ENCODE measurements around the gene GNA14.
"Not testable (repeated sequence)": the region's sequence is repeated elsewhere in the genome, so short reads cannot be mapped to it uniquely, and the experiment has no call there.

Gene GNA14

DNA sequence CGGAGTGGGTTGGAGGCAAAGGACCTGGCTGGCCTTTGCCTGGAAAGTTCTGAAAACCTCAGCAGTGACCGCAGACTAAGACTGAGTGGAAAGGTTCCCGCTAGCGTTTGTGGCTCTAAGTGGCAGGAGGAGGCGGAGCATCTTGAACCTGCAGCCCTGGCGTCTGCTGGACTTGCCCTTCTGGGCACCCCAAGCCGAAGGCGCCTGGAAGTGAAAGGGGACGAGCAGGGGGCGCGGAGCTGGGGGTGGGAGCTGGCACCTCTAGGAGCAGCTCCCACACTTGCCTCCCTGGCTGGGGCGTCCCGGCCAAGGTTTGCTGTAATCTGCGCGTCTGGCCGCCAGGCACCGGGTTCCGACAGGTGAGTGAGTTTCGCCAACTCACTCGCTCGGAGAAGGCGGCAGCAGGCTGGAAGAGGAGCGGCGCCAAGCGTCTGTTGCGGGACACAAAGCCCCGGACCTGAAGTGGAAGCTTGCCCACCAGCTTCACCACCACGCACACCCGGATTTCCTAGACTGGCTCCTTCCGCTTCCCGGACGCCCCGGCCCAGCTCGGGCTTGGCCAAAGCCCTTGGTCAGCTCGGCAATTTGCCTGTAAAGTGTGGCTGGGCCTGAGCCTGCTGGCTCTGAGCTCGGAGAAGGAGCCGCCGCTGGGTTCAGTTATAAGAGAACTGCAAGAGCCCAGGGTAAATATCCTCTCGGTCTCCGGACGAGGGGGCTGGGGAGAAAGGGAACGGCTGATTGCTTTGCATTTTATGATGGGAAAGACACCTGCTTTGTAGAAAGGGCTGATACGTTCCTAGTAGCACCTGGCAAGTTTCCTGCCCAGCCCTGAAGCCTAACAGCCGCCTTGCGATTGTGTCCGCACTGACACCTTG lies at the start of gene GNA14:
GNA14 (minus strand) TSS at position 89 of the 875 bp plus-strand sequence. CDS start 529 bp downstream, outside the sequence.
- DNase-seq (ENCODE audit: low read depth in 2 of 2), result no peak

DNA sequence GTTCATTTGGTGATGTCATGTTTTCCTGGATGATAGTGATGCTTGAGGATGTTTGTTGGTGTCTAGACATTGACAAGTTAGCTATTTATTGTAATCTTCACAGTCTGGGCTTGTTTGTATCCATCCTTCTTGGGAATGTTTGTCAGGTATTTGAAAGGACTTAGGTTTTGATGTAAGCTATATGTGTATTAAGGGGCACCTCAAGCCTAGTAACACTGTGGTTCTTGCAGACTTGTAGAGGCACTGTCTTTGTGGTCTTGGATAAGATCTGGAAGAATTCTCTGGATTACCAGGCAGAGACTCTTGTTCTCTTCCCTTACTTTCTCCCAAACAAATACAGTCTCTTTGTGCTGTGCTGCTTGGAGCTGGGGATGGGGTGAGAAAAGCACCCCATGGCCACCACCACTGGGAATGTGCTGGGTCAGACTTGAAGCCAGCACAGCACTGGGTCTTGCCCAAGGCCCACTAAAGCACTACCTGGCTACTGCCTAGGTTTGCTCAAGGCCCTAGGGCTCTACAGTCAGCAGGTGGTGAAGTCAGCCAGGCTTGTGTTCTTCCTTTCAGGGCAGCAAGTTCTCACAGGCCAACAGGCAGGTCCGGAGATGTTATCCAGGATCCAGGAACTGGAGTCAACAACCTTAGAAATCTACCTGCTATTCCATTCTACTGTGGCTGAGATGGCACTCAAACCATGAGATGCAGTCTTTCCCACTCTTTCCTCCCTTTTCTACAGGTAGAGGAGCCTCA lies 49.3 kb upstream of the GNA14 start:
- DNase-seq (ENCODE audit: low read depth in 2 of 2), result no peak

DNA sequence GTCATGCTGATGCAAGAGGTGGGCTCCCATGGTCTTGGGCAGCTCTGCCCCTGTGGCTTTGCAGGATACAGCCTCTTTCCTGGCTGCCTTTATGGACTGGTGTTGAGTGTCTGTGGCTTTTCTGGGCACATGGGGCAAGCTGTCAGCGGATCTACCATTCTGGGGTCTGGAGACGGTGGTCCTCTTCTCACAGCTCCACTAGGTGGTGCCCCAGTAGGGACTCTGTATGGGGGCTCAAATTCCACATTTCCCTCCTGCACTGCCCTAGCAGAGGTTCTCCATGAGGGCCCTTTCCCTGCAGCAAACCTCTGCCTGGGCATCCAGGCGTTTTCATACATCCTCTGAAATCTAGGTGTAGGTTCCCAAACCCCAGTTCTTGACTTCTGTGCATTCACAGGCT lies 42.6 kb upstream of the GNA14 start:
- DNase-seq (ENCODE audit: low read depth in 2 of 2), result not testable (repeated sequence)

- DNase-seq (ENCODE audit: low read depth in 2 of 2), result not testable (repeated sequence)
These were observed 42.0 kb upstream of the GNA14 start for GRCh38 chr9:77690119-77690518.

DNA sequence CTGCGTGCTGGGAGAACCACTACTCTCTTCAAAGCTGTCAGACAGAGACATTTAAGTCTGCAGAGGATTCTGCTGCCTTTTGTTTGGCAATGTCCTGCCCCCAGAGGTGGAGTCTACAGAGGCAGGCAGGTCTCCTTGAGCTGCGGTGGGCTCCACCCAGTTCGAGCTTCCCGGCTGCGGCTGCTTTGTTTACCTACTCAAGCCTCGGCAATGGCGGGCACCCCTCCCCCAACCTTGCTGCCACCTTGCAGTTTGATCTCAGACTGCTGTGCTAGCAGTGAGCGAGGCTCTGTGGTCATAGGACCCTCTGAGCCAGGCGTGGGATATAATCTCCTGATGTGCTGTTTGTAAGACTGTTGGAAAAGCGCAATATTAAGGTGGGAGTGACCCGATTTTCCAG lies 39.6 kb upstream of the GNA14 start:
- not testable (repeated sequence) for DNase-seq (ENCODE audit: low read depth in 2 of 2)

- DNase-seq (ENCODE audit: low read depth in 2 of 2), result no peak
These were observed 32.5 kb upstream of the GNA14 start for GRCh38 chr9:77680581-77680980.

DNA sequence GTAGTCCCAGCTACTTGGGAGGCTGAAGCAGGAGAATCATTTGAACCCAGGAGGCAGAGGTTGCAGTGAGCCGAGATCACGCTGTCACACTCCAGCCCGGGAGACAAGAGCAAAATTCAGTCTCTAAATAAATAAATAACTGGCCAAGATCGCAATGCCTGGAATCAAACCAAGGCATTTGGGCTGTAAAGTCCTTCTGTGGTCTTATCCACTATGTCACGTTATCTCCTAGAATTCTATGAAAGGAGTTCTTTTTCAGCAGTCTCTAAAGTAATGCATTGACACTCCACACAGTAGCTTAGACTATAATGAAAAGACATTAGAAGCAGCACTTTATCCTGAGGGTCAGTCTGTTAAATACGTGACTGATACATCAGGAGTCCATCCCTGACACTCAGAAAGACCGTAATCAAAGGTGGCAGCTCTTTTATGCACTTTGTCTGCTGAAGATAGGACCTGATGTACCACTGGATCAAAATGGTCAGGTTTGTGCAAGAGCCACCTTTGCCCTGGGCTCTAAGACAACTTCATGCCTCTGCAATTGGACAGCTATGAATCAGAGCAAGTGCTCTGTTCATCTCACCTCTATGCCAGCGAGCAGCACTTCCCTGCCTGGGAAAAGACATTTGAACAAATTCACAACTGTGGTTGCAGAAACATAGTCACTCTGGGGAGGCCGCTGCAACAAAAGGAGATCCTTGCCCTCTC lies 31.7 kb upstream of the GNA14 start:
- no peak for DNase-seq (ENCODE audit: low read depth in 2 of 2)

DNA sequence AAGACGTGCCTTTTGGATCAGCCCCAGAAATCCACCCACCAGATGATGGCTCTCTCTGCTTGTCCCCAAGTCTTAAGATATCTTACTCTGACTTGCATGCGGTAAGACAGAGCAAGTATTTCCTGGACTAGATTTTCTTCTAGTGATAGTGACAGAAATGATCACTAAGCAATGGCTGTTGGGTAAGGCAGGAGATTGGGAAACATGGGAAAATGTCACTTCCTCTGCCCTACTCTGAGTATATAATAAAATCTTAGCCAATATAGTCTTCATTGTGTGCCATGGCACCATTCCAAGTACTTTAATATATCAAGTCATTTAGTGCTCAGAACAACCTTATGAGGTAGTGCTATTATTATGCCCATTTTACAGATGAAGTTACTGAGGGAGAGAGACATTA lies 31.0 kb upstream of the GNA14 start:
- no peak for DNase-seq (ENCODE audit: low read depth in 2 of 2)

GRCh38 chr9:77677957-77678535 lies 29.9 kb upstream of the GNA14 start:
- DNase-seq (ENCODE audit: low read depth in 2 of 2), result no peak

- no peak for DNase-seq (ENCODE audit: low read depth in 2 of 2)
These were observed 29.3 kb upstream of the GNA14 start for GRCh38 chr9:77677397-77677796.

- DNase-seq (ENCODE audit: low read depth in 2 of 2), result no peak
These were observed 26.0 kb upstream of the GNA14 start for GRCh38 chr9:77673941-77674791.

GRCh38 chr9:77672183-77672582 lies 24.1 kb upstream of the GNA14 start:
- DNase-seq (ENCODE audit: low read depth in 2 of 2), result no peak

DNA sequence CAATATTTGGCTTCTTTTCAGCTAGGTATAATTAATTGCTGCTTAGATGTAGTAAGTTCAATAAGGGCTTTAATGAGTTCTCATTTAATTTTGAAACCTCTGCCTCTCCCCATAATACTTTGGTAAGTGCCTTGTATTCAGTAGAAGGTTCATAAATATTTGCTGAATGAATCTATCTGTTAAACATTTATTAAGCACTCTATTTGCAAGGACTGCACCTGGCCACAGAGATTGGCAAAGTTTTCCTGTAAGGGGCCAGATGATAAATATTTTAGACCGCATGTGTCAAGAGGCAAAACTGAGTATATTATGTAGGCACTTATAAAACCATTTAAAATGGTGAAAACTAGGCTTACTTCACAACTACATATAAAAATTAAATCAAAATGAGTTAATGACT lies 19.0 kb upstream of the GNA14 start:
- DNase-seq (ENCODE audit: low read depth in 2 of 2), result no peak

DNA sequence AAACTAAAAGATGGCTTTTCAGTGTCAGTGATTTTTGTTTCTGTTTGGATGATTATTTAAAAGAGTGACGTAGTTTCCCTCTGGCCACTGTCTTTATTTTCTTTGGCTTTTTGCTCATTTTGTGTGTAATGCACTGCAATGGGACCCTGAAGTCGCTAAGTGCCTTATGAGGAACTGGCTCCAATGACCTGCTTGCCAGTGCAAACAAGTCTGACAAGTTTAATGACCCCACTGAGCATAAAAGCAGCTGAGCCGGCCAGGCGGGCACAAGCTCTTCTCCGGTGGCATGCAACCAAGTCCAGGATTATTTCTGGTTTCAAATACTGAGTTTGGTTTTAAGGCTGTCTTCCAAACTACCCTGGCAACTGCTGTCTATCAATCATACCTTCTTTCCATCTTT lies 15.6 kb upstream of the GNA14 start:
- no peak for DNase-seq (ENCODE audit: low read depth in 2 of 2)

DNA sequence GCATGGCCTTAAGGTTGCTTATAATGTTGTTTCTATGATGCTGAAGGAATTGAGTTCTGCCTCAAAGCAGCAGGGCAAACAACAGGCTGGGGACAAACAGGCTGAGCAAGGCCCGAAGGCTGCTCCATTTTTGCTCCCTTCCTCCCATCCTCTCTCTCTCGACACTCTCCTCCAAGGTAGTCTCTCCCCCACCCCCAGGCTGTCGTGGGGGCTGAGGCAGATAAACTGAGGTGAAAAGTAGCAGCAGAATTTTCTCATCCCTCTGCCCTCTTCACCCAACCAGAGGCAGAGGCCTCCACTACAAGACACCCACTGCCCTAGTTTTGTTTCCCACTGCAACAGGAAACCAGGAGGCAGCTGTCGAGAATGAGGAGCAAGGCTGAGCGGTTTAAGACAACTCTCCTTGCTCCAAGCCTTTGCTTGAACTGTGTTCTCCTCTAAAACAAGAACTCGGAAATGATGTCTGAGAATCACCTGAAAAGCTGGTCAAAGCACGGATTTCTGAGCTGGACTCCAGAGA lies 13.5 kb upstream of the GNA14 start:
- DNase-seq (ENCODE audit: low read depth in 2 of 2), result no peak

- no peak for DNase-seq (ENCODE audit: low read depth in 2 of 2)
These were observed 11.8 kb upstream of the GNA14 start for GRCh38 chr9:77659926-77660325.

DNA sequence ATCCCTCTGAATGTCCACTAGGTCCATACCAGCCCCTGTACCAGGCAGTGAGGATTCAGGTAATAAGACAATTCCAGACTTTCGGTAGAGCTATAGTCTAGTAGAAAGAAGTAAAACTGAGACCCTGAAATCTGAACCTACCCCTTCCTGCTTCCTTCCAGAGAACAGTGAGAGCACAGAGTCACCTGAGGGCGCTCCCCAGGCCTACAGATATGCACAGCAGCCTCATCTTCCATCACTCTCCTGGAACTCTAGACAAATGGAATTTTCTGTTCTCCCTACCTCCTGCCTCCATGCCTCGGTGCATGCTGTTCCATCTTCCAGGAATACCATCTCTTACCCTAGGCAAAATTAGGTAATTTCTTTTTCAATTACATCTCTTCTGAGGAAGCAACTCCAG lies 3.1 kb upstream of the GNA14 start:
- no peak for DNase-seq (ENCODE audit: low read depth in 2 of 2)

DNA sequence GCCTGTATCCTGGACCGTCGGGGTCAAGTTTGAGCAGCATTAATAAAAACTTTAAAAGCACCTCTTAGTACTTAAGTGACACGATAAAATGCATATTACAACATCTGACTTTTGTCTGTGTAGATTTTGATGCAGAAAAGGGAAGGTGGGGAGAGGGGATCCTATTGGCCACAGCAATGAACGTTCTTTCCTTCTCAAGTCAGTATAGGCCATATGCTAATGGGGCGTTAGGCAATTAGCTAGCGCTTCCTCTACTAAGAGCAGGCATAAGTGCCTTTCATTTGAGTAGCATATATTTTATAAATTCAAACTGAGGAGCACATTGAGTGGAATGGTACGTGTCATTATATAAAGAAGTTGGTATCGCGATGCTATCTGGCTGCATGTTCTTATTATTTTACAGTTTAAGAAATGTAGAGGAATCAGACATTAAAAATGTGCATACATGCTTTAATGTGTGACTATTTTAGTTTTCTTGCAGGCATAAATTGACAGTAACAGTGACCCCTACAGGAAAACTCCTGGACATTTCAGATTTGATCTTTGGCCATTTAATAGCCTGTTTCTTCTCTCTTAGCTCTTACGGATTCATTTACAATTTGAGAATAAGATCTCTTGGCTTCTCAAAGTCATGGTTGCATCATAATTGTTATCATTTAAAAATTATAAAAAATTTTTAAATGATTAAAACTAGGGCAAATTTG lies 1.1 kb upstream of the GNA14 start:
- no peak for DNase-seq (ENCODE audit: low read depth in 2 of 2)

GRCh38 chr9:77647267-77648233 lies 572 bp downstream of the GNA14 start:
- no peak for DNase-seq (ENCODE audit: low read depth in 2 of 2)
